Stimulated activated CD4-positive, alpha-beta T cell treated with anti-CD3 and anti-CD28 coated beads, Interleukin-1b, Interleukin-23, amount 100 ng/mL, for 48 hours (primary cell): Measurements from ENCODE around the gene CUX1.
"Not testable (repeated sequence)": the region's sequence is repeated elsewhere in the genome, so short reads cannot be mapped to it uniquely, and the experiment has no call there.

ENCODE experiments used
- DNase-seq: peaks from one replicate; pipeline ENCODE4 v3.0.0-alpha.2; 2020

Gene CUX1

GRCh38 chr7:101795461-101795860 is 22.0 kb upstream of the CUX1 start:
- no peak for DNase-seq

DNA sequence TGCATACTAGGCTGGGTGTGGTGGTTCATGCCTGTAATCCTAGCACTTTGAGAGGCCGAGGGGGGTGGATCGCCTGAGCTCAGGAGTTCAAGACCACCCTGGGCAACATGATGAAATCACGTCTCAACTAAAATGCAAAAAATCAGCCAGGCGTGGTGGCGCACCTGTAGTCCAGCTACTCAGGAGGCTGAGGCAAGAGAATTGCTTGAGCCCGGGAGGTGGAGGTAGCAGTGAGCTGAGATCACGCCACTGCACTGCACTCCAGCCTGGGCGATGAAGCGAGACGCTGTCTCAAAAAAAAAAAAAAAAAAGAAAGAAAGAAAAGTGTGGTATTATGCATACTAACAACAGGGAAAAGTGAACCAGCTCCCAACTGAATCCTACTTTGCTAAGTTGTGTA is 19.3 kb upstream of the CUX1 start:
- not testable (repeated sequence) for DNase-seq

- DNase-seq, result no peak
These were observed 14.0 kb upstream of the CUX1 start for GRCh38 chr7:101803203-101804087.

DNA sequence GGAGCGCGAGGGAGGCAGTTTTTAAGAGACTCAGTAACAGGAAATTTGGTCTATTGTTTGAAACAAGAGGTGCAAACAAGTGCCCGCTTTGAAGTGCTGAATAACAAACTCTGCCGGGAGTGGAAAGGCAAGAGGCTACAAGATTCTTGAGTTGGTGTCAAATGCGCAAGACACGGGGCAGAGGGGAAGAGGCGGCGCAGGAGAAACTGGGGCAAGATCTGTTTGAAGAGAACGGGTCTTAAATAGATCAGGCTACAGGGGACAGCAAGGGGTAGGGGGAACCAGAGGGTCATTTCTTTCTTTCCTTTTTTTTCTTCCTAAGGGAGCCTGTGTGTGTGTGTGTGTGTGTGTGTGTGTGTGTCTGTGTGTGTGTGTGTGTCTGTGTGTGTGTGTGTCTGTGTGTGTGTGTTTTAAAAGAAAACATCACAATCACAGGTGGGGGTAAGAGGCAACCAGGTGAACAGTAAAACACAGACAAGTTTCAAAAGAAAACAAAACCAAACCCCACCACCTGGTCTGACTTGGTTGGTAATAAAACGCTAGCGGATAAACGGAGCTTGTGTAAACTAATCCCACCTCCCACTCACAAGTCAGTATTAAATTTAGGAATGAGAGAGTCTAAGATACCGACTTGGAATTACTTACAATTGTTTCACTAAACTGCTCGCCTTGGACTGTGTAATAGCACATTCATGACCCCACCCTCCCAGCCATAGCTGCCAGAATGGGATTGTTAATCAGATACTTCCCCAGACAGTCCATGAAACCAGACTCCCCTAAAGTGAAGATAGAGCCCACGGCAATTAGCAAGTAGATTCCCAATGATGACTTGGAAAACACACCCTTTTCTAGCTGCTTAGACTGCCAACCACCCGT is 13.1 kb upstream of the CUX1 start:
- no peak for DNase-seq

- no peak for DNase-seq
These were observed 12.5 kb upstream of the CUX1 start for GRCh38 chr7:101804967-101805366.

GRCh38 chr7:101812595-101812994 is 4.8 kb upstream of the CUX1 start:
- DNase-seq, result no peak

DNA sequence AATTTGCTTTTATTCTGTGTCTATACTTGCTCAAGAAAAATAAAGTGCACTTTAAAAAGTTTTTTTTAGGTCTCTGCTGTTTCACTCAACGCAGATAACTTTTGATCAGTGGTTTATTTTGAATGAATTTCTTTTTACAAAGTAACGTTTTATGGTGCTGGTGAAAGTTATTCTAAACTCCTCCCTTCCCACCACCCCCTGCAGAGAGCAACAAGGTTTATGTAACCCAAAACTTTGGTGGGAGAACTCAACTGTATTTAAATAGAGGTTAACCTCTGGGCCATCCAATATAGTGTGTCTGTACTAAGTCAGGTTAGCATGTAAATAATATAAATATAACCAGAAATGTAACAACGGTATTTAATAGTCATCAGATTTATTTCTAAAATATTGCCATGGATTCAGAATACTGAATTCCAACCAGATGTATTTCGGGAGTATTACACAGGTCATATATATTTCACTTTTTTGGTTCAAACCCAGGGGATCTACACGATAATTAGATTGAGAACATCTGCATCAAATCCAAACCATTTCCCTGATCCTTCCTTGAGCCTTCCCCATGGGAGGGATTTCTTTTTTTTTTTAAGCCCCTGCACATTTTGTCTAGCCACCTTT is 3.9 kb upstream of the CUX1 start:
- DNase-seq, result no peak

GRCh38 chr7:101814081-101814990 is 3.1 kb upstream of the CUX1 start:
- peak; percentile 66 for DNase-seq

- peak; percentile 53 for DNase-seq
These were observed 2.2 kb upstream of the CUX1 start for GRCh38 chr7:101814991-101815825.

DNA sequence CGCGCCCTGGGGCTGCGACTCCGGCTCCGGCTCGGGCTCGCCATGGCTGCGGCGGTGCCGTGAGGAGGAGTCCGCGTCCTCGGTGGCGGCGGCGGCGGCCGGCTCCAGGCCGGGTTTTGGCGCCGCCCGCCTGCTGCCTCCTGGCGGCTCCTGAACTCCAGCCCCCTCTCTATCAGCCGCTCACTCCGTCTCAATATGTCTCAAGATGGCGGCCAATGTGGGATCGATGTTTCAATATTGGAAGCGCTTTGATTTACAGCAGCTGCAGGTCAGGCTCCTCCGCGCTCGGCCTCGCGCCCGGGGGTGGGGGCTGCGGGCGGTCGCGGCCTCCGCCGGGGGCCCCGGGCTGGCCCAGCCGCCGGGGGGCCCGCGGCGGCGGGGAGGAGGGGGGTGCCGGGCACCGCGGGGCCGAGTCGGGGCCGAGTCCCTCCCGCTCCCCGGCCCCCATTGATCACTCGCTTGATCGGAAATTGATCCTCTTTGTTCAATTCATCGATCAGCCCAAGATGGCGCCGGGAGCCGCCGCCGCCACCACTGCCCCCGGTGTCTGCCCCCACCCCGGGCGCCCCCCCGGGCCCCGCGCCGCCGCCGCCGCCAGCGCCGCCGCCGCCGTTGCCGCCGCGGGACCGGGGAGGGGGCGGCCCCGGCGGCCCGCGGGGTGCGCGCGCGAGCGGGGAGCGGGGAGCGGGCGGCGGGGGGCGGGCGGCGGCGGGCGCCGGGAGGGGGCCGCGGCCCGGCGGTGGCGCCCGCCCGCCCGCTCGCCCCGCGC is 1.4 kb upstream of the CUX1 start:
- peak; percentile 72 for DNase-seq

GRCh38 chr7:101816595-101817470 is 593 bp upstream of the CUX1 start:
- DNase-seq, result peak; percentile 4

- no peak for DNase-seq
These were observed 1.1 kb downstream of the CUX1 start for GRCh38 chr7:101818287-101819071.

DNA sequence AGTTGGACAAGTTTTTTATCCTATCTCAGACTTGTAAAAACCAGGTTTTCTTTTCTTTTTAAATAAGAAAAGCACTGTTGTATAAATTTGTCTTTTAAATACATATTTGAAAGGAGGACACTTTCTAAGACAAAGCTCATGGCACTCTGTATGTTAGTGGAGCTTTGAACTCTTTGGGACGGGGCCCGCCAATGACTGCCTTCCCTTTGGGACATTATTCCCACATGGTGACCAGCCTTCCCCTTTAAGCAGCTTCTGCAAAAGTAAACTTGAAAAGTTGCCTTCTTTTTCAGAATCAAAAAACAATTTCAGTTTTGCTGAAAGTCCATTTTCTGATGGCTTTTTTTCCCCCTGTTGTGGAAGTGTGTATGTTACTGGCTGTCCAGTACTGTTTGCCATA is 1.8 kb downstream of the CUX1 start:
- DNase-seq, result no peak

DNA sequence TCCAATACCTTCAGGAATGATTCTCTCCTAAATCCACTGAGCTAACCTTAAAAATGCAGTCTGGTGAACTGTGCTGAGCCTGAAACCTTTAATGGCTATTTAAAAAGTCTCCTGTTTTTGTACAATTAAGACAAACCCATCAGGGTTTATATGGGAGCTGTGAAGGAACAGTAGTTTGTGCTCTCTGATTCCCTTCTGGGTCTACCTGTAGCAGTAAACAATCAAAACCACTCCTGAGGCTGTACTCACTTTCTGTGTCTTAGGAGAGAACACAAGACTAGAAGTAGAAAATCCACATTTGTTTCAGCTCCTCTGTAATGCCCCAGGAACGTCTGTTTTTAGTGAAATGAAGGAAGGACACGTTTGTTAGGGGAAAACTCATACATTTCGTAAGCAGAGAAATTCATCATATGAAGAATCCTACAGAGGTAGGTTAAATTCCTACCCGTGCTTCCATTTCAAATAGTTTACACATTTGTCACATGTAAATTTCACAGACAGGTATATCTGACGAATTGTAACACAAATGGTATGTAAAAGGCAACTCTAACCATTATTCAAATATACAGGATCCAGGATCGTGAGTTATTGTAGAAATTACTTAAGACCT is 2.6 kb downstream of the CUX1 start:
- no peak for DNase-seq

DNA sequence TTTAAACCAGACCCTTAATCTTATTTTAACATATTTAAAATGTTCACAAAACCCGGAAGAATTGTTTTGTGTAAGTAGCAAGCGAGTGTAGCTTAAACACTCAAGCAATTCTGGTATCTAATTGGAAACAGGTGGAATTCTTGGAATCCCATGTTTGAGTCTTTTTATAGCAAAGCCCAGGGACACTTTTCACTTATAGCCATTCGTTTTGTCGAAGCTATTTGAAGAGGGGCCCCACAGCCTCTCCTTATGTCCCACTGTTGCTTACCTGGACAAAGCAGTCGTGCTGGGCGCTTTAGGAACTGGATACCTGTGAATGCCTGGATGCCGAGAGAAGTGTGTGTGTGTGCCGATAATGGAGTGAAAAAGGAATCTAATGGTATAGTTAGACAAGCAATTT is 3.3 kb downstream of the CUX1 start:
- no peak for DNase-seq

DNA sequence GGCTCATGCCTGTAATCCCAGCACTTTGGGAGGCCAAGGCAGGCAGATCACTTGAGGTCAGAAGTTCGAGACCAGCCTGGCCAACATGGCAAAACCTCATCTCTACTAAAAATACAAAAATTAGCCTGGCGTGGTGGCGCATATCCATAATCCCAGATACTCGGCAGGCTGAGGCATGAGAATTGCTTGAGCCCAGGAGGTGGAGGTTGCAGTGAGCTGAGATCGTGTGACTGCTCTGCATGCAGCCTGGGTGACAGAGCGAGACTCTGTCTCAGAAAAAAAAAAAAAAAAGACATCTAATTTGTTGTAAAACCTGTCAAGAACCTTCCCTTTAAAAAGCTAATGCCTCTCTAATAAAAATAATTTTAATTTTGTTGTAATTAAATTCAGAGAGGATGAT is 5.2 kb downstream of the CUX1 start:
- DNase-seq, result not testable (repeated sequence)

DNA sequence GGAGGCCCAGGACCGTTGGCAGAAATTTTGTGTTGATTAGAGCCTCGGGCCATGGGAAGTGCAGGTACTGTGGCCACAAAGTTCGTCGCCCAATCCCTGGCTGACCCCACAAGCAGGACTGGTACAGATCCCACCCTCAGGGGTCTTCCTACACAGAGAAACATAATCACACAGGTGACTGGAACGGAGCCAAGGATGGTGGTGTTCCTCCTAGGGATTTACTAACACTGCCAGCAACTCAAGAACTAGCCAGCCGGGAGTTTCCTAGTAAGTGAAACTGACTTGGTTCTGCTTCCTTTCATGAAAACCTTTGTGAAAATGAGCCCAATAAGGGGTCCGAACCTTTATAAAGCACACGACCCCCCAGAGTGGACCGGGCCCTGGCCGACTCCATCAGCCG is 5.7 kb downstream of the CUX1 start:
- no peak for DNase-seq

DNA sequence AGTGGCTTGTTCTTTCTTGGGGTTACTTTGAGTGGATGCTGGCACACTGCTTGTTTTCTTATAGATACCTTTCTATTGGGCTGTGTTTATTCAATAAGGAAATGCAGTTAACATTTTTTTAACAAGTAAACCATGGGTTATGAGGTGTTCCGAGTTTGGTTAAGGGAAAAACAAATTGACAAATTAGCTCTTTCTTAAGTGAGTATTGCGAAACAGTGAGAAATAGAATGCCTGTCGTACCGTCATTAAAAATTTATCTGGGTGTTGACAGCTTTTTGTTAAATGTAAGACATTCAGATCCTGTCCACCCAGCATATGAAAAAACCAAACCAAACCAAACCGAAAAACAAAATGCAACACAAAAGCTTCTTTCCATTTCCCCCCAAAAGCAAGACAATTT is 6.2 kb downstream of the CUX1 start:
- no peak for DNase-seq
